BLaER1 treated with 17β-estradiol and CSF1 and Interleukin-3, amounts not matched to agents 10 nM and 100 nM (cell line): ENCODE data around the gene IDH2.

ENCODE experiments used
- H3K27ac ChIP-seq, 11 experiments: shearing (Covaris generic); formaldehyde crosslinking; 2 replicates each; pipeline ENCODE4 v1.8.1; 2022
- H3K27me3 ChIP-seq, 11 experiments: shearing (Covaris generic); formaldehyde crosslinking; 2 replicates each; pipeline ENCODE4 v1.8.1; 2022
- H3K36me3 ChIP-seq, 11 experiments: shearing (Covaris generic); formaldehyde crosslinking; 2 replicates each; pipeline ENCODE4 v1.8.1; 2022
- H3K4me1 ChIP-seq, 10 experiments: shearing (Covaris generic); formaldehyde crosslinking; 2 replicates each; pipeline ENCODE4 v1.8.1; 2022
- H3K4me2 ChIP-seq, 11 experiments: shearing (Covaris generic); formaldehyde crosslinking; 2 replicates each; pipeline ENCODE4 v1.8.1; 2022
- H3K4me3 ChIP-seq, 10 experiments: shearing (Covaris generic); formaldehyde crosslinking; 2 replicates each; pipeline ENCODE4 v1.8.1; 2022
- H3K9ac ChIP-seq, 11 experiments: shearing (Covaris generic); formaldehyde crosslinking; 2 replicates each; pipeline ENCODE4 v1.8.1; 2022
- H3K9me3 ChIP-seq, 11 experiments: shearing (Covaris generic); formaldehyde crosslinking; replicated peaks in 1 of 11; 2 replicates each; pipeline ENCODE4 v1.8.1; 2022
- H4K20me1 ChIP-seq, 11 experiments: shearing (Covaris generic); formaldehyde crosslinking; 2 replicates each; pipeline ENCODE4 v1.8.1; 2022
- Cebpa-rat ChIP-seq, 11 experiments: shearing (Covaris generic); IDR thresholded peaks; 2 replicates each; pipeline ENCODE4 v1.8.1; 2022

Gene IDH2

GRCh38 chr15:90085565-90085964 lies 16.7 kb downstream of the IDH2 start:
- Histone ChIP-seq H4K20me1 (peaks cover 12 to 98% (median 70%) of the 10 kb centered on the region in 11 experiments; a peak in 19 of 22 replicates), H3K36me3 (peaks cover 72 to 100% (median 98%) of the 10 kb centered on the region in 11 experiments), H3K4me1 (peaks cover 13 to 68% (median 29%) of the 10 kb centered on the region in 10 experiments; a peak in 19 of 20 replicates), H3K9ac (peak overlapping the region in 9 of 11 experiments; percentile 12 to 44 (median 23); a peak in 8 of 22 replicates), H3K27me3 (no peaks in the 10 kb centered on the region), H3K9me3 (no peaks in the 10 kb centered on the region), H3K27ac (peak overlapping the region in 7 of 11 experiments; percentile 4 to 53 (median 38); a peak in 7 of 22 replicates), H3K4me3 (no peak overlapping the region), H3K4me2 (peak overlapping the region in 2 of 11 experiments; percentile 6 to 36; a peak in 3 of 22 replicates)
- no peak for TF ChIP-seq Cebpa-rat (IDR thresholded peaks at IDR 0.05)

DNA sequence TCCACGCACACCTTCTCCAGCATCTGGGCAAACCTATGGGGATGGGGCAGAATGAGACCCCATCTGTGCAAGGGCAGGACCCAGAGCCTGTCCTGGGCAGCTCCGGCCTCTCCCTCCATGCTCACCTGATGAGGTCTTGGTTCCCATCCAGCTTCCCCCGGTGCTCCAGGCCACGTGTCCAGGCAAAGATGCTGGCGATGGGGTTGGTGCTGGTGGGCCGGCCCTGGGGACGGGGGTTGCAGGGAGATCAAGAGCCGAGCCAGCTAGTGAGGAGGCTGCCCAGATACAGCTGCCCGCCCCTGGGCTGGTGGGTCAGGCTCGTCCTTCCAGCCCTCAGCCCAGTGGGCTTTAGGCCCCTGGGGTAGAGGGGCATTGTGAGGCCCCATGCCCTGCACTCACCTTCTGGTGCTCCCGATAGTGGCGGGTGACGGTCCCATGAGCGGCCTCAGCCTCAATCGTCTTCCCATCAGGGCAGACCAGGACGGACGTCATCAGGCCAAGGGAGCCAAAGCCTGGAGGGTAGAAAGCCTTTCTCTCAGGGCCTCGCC lies 17.3 kb downstream of the IDH2 start:
- H3K9me3 ChIP-seq, result no peaks in the 10 kb centered on the region
- H3K36me3 ChIP-seq, result peaks cover 72 to 100% (median 98%) of the 10 kb centered on the region in 11 experiments
- H3K9ac ChIP-seq, result peak overlapping the region in 9 of 11 experiments; percentile 12 to 52 (median 28); a peak in 10 of 22 replicates
- H3K27me3 ChIP-seq, result no peaks in the 10 kb centered on the region
- H3K4me1 ChIP-seq, result peaks cover 13 to 72% (median 29%) of the 10 kb centered on the region in 10 experiments; a peak in 19 of 20 replicates
- no peak overlapping the region for H3K4me3 ChIP-seq
- no peak for TF ChIP-seq Cebpa-rat (IDR thresholded peaks at IDR 0.05)
- peak overlapping the region in 6 of 11 experiments; percentile 26 to 53 (median 40); a peak in 7 of 22 replicates for H3K27ac ChIP-seq
- peak overlapping the region in 7 of 11 experiments; percentile 6 to 50 (median 34); a peak in 8 of 22 replicates for H3K4me2 ChIP-seq
- H4K20me1 ChIP-seq, result peaks cover 13 to 98% (median 66%) of the 10 kb centered on the region in 11 experiments; a peak in 19 of 22 replicates

DNA sequence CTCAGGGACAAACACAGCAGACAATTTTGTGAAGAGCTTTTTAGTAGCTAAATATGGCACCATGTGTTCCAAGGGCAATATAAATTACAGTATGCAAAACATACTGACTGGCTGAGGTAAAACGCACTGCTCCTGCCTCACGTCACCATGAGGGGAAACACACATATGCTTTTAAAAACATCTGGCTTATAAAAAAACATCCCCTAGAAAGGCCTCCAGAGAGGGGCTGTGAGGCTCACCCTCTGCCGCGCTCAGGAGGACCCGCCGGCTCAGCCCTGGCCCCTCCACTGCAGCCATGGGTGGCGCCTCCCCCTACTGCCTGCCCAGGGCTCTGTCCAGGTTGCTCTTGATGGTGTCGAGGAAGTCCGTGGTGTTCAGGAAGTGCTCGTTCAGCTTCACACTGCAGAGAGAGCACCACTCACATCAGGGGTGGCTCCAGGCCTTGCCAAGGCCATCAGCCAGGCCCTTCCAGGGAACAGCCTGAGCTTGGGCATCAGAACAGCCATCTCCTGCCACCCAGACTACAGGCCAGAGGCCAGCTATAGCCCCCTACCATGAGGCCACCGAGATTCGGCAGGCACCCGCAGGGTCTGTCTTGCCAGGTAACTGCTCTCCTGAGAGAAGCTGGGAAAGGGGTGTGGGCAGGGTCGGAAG lies 18.2 kb downstream of the IDH2 start:
- peak overlapping the region in 6 of 11 experiments; percentile 16 to 48 (median 26); a peak in 10 of 22 replicates for H3K27ac ChIP-seq
- no peak overlapping the region for H3K4me3 ChIP-seq
- TF ChIP-seq Cebpa-rat (IDR thresholded peaks at IDR 0.05), result no peak
- peak overlapping the region in 9 of 11 experiments; percentile 6 to 52 (median 28); a peak in 13 of 22 replicates for H3K9ac ChIP-seq
- peaks cover 72 to 100% (median 98%) of the 10 kb centered on the region in 11 experiments for H3K36me3 ChIP-seq
- peaks cover 13 to 72% (median 29%) of the 10 kb centered on the region in 10 experiments; a peak in 19 of 20 replicates for H3K4me1 ChIP-seq
- no peaks in the 10 kb centered on the region for H3K9me3 ChIP-seq
- H3K4me2 ChIP-seq, result peak overlapping the region in 6 of 11 experiments; percentile 13 to 50 (median 28); a peak in 7 of 22 replicates
- H3K27me3 ChIP-seq, result no peaks in the 10 kb centered on the region
- peaks cover 7 to 98% (median 63%) of the 10 kb centered on the region in 11 experiments; a peak in 19 of 22 replicates for H4K20me1 ChIP-seq

GRCh38 chr15:90083419-90083818 lies 18.8 kb downstream of the IDH2 start:
- H3K27ac ChIP-seq, result peak overlapping the region in 3 of 11 experiments; percentile 16 to 48 (median 25); a peak in 3 of 22 replicates
- H4K20me1 ChIP-seq, result peaks cover 6 to 94% (median 56%) of the 10 kb centered on the region in 11 experiments; a peak in 18 of 22 replicates
- H3K27me3 ChIP-seq, result no peaks in the 10 kb centered on the region
- H3K4me3 ChIP-seq, result no peak overlapping the region
- peak overlapping the region in 4 of 11 experiments; percentile 21 to 50 (median 40); a peak in 3 of 22 replicates for H3K4me2 ChIP-seq
- H3K36me3 ChIP-seq, result peaks cover 72 to 100% (median 98%) of the 10 kb centered on the region in 11 experiments
- peak overlapping the region in 6 of 11 experiments; percentile 22 to 52 (median 45); a peak in 6 of 22 replicates for H3K9ac ChIP-seq
- no peaks in the 10 kb centered on the region for H3K9me3 ChIP-seq
- peaks cover 13 to 72% (median 29%) of the 10 kb centered on the region in 10 experiments; a peak in 19 of 20 replicates for H3K4me1 ChIP-seq
- no peak for TF ChIP-seq Cebpa-rat (IDR thresholded peaks at IDR 0.05)

DNA sequence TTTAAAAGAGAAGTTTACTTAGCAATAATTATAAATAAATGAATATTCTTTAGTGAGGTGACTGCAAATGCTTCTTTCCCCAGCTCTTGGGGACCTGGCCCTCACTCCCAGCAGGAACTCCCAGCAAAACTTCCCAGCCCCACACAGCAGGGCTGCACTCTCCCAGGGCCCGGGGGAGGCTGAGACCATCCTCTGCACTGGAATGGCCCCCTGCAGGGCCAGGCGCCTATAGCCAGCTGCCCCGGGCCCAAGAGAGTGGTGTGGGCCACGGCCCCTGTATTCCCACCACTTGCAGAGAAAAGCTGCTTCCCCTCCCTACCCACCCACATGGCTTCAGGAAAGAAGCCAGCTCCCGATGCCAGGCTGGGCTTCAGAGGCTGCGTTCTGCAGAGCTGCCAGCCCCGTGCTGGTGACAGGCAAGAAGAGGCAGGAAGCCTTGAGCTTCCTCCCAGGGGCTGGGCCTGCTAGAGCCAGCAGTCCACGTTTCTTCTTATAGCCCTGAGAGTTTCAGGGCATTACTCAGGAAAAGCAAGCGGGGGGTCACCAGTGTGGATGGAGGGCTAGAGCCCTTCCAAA lies 20.0 kb downstream of the IDH2 start:
- Histone ChIP-seq H3K27ac (no peak overlapping the region), H3K4me3 (no peak overlapping the region), H3K9me3 (no peaks in the 10 kb centered on the region), H3K9ac (peak overlapping the region in 3 of 11 experiments; percentile 5 to 39 (median 29); a peak in 3 of 22 replicates), H3K27me3 (no peaks in the 10 kb centered on the region), H3K36me3 (peaks cover 71 to 100% (median 93%) of the 10 kb centered on the region in 11 experiments), H3K4me1 (peaks cover 13 to 67% (median 29%) of the 10 kb centered on the region in 10 experiments; a peak in 19 of 20 replicates), H3K4me2 (peak overlapping the region in 2 of 11 experiments; percentile 19 to 49; a peak in 3 of 22 replicates), H4K20me1 (peaks cover 4 to 82% (median 45%) of the 10 kb centered on the region in 11 experiments; a peak in 18 of 22 replicates)
- no peak for TF ChIP-seq Cebpa-rat (IDR thresholded peaks at IDR 0.05)

DNA sequence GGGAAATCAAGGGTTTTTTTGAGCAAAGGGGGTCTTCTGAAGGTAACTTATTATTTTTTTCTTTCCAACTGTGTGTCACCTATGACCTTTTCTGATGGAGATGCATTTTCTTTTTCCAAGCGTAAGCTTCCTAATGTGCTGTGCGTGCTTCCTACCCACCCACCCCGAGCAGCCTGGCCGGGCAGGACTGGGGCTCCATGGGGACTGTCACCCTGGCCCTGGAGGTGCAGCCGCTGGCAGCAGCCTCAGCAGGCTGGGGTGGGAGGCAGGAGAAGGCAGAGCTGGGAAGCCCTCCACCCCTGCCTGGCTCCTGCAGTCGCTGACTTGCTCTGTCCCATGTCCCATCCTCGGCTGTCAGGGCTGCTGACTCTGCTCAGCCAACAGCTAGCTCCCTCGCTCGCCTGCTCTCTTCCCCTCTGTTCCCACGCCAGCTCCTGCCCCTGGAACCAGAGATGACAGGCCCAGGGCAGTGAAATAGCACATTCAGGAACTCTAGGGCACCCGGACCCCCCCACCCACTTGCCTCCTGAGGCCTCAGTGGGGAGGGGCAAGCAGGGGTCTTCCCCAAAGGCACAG lies 21.4 kb downstream of the IDH2 start:
- Histone ChIP-seq H4K20me1 (peaks cover 0 to 69% (median 36%) of the 10 kb centered on the region in 11 experiments; a peak in 16 of 22 replicates), H3K9ac (peak overlapping the region in 2 of 11 experiments; percentile 15 to 16; a peak in 1 of 22 replicates), H3K4me1 (peaks cover 13 to 57% (median 27%) of the 10 kb centered on the region in 10 experiments; a peak in 19 of 20 replicates), H3K27me3 (no peaks in the 10 kb centered on the region), H3K27ac (peak overlapping the region in 1 of 11 experiments; percentile 26; a peak in 1 of 22 replicates), H3K36me3 (peaks cover 79 to 98% (median 93%) of the 10 kb centered on the region in 11 experiments), H3K4me2 (no peak overlapping the region), H3K4me3 (no peak overlapping the region), H3K9me3 (no peaks in the 10 kb centered on the region)
- no peak for TF ChIP-seq Cebpa-rat (IDR thresholded peaks at IDR 0.05)

DNA sequence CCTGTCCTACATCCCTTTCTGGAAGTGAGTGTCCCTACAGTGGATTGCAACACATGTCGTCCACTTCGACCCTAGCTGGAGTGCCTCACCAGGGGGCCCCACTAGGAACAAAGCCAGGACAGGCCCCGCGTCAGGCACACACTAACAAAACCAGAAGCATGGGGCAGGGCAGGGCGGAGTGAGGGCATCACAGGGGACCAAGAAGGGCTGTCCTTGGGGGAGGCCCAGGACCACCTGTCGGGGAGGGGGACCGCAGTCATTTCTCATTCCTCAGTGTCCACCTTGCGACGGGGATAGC lies 21.9 kb downstream of the IDH2 start:
- Histone ChIP-seq H3K27ac (no peak overlapping the region), H4K20me1 (peaks cover 0 to 68% (median 34%) of the 10 kb centered on the region in 11 experiments; a peak in 16 of 22 replicates), H3K9me3 (no peaks in the 10 kb centered on the region), H3K36me3 (peaks cover 83 to 98% (median 93%) of the 10 kb centered on the region in 11 experiments), H3K4me2 (no peak overlapping the region), H3K9ac (peak overlapping the region in 1 of 11 experiments; percentile 15; a peak in 1 of 22 replicates), H3K4me1 (peaks cover 10 to 52% (median 26%) of the 10 kb centered on the region in 10 experiments; a peak in 19 of 20 replicates), H3K27me3 (no peaks in the 10 kb centered on the region), H3K4me3 (no peak overlapping the region)
- 0 out of 22 replicates have a peak, but pooled peaks of 1 of the 11 experiments have one; percentile 3 for TF ChIP-seq Cebpa-rat (IDR thresholded peaks at IDR 0.05)
